Measurements from ENCODE around the gene WDR62.

Gene WDR62

GRCh38 chr19:36054119-36054732, 471 bp upstream of the WDR62 start, which contains the start of gene THAP8:
THAP8 (minus strand) TSS chr19:36054285; CDS start chr19:36054217, 68 bp downstream.
- peak; percentile 38; the same call in 1 of the 2 replicates for TF ChIP-seq CTCF (IDR thresholded peaks at IDR 0.05; ENCODE audit: low read depth, low read length)

GRCh38 chr19:36058481-36059179, 3.9 kb downstream of the WDR62 start:
- H3K4me3 ChIP-seq (ENCODE audit: low read depth, low read length), result no peak overlapping the region
- no peak for TF ChIP-seq CTCF (IDR thresholded peaks at IDR 0.05; ENCODE audit: low read depth, low read length)

More at GRCh38 chr19:36054119-36054732, 471 bp upstream of the WDR62 start, which contains the start of gene THAP8:
- peak within 1 kb of the TSS; percentile 82 for H3K4me3 ChIP-seq (ENCODE audit: low read depth, low read length)

- no peak overlapping the region for H3K4me3 ChIP-seq (ENCODE audit: low read depth, low read length)
- no peak for TF ChIP-seq CTCF (IDR thresholded peaks at IDR 0.05; ENCODE audit: low read depth, low read length)
Observed at GRCh38 chr19:36059180-36059910, 4.6 kb downstream of the WDR62 start.

GRCh38 chr19:36060430-36060829, 5.7 kb downstream of the WDR62 start:
- peak; percentile 58 for TF ChIP-seq CTCF (IDR thresholded peaks at IDR 0.05; ENCODE audit: low read depth, low read length)
- H3K4me3 ChIP-seq (ENCODE audit: low read depth, low read length), result no peak overlapping the region

- no peak for TF ChIP-seq CTCF (IDR thresholded peaks at IDR 0.05; ENCODE audit: low read depth, low read length)
- H3K4me3 ChIP-seq (ENCODE audit: low read depth, low read length), result no peak overlapping the region
Observed at GRCh38 chr19:36061367-36061766, 6.7 kb downstream of the WDR62 start.

GRCh38 chr19:36064826-36065225, 10.1 kb downstream of the WDR62 start:
- no peak overlapping the region for H3K4me3 ChIP-seq (ENCODE audit: low read depth, low read length)
- no peak for TF ChIP-seq CTCF (IDR thresholded peaks at IDR 0.05; ENCODE audit: low read depth, low read length)

Measured in WI38 (cell line).